ENCODE results near the gene GPHN.

DNA sequence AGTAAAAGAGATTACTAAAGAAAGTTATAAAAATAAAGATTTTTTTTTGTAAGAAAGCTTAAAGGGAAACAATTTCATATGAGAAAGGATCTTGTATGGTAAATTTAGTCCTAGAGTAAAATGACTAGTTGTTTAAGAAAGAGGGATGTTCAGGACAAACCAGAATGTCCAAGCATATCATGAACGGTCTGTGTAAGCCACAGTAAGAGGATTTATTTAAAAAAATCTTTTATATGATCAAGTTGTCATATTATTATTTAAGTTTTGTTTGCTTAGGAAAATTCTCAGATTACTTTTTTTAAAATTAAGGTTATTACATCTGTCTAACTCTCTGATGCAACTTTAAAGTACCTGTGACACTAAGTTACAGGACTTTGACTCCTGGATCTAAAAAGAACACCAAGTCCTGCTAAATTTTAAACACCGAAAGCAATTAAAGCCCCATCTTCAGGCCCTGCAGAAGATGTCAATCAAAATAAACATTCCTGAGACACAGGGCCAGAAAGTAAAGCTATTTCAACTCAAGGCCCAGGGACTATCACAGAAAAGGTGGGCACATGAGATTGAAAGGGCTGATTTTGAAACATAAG lies 39.1 kb upstream of the GPHN start:
- TF ChIP-seq POLR2A (IDR thresholded peaks at IDR 0.05; ENCODE audit: low read depth, low read length) = no peak
- TF ChIP-seq POLR2AphosphoS5 (IDR thresholded peaks at IDR 0.05; ENCODE audit: low read depth, low read length) = no peak
